Measurements from ENCODE around the gene PCBP2. TPM values are rescaled to one million over a fixed set of nuclear protein-coding genes. Genes with fewer than 3 reads are reported as not detected.
"Not testable (repeated sequence)": the region's sequence is repeated elsewhere in the genome, so short reads cannot be mapped to it uniquely, and the experiment has no call there.

PCBP2 gene
- total RNA-seq (206 TPM), polyA plus RNA-seq (ENCODE audit: insufficient read depth in 1 of 8, insufficient read length in 8 of 8, low replicate concordance in 1 of 8) (100 to 1,000 TPM; 520 to 664 (median 584) TPM)
- long read RNA-seq, donor 1, transcript PCBP2-209 (3 exons, 1,696 nt), result major isoform, 12 of 47 reads
- long read RNA-seq, donor 1, partial matches to known transcripts, result 17 of 47 reads
- long read RNA-seq, donor 1, other reads (novel, unspliced or antisense), result 6 of 47 reads
- long read RNA-seq, donor 2, partial matches to known transcripts, result 23 of 24 reads
- long read RNA-seq, donor 2, other reads (novel, unspliced or antisense), result 0 of 24 reads
- long read RNA-seq, donor 3, transcript PCBP2-203 (13 exons, 3,026 nt), result minor isoform, 5 of 80 reads
- long read RNA-seq, donor 3, transcript PCBP2-207 (15 exons, 1,457 nt), result major isoform, 9 of 80 reads
- long read RNA-seq, donor 3, transcript PCBP2-201 (14 exons, 1,730 nt), result minor isoform, 6 of 80 reads
- long read RNA-seq, donor 3, transcript PCBP2-202 (15 exons, 1,814 nt), result minor isoform, 7 of 80 reads
- long read RNA-seq, donor 3, partial matches to known transcripts, result 11 of 80 reads
- long read RNA-seq, donor 3, other reads (novel, unspliced or antisense), result 28 of 80 reads
- long read RNA-seq, donor 4, transcript PCBP2-209 (3 exons, 1,696 nt), result major isoform, 7 of 63 reads
- long read RNA-seq, donor 4, partial matches to known transcripts, result 40 of 63 reads
- long read RNA-seq, donor 4, other reads (novel, unspliced or antisense), result 0 of 63 reads
- long read RNA-seq, donor 5, transcript PCBP2-202 (15 exons, 1,814 nt), result minor isoform, 7 of 137 reads
- long read RNA-seq, donor 5, transcript PCBP2-203 (13 exons, 3,026 nt), result minor isoform, 7 of 137 reads
- long read RNA-seq, donor 5, transcript PCBP2-209 (3 exons, 1,696 nt), result minor isoform, 10 of 137 reads
- long read RNA-seq, donor 5, transcript PCBP2-207 (15 exons, 1,457 nt), result major isoform, 15 of 137 reads
- long read RNA-seq, donor 5, partial matches to known transcripts, result 31 of 137 reads
- long read RNA-seq, donor 5, other reads (novel, unspliced or antisense), result 51 of 137 reads
- long read RNA-seq, donor 6, transcript PCBP2-203 (13 exons, 3,026 nt), result minor isoform, 8 of 96 reads
- long read RNA-seq, donor 6, transcript PCBP2-207 (15 exons, 1,457 nt), result minor isoform, 11 of 96 reads
- long read RNA-seq, donor 6, transcript PCBP2-209 (3 exons, 1,696 nt), result major isoform, 14 of 96 reads
- long read RNA-seq, donor 6, partial matches to known transcripts, result 32 of 96 reads
- long read RNA-seq, donor 6, other reads (novel, unspliced or antisense), result 22 of 96 reads
- long read RNA-seq, donor 7, transcript PCBP2-207 (15 exons, 1,457 nt), result major isoform, 7 of 307 reads
- long read RNA-seq, donor 7, transcript PCBP2-201 (14 exons, 1,730 nt), result minor isoform, 6 of 307 reads
- long read RNA-seq, donor 7, transcript PCBP2-203 (13 exons, 3,026 nt), result major isoform, 7 of 307 reads
- long read RNA-seq, donor 7, partial matches to known transcripts, result 255 of 307 reads
- long read RNA-seq, donor 7, other reads (novel, unspliced or antisense), result 23 of 307 reads
- long read RNA-seq, donor 8, transcript PCBP2-207 (15 exons, 1,457 nt), result major isoform, 8 of 33 reads
- long read RNA-seq, donor 8, transcript PCBP2-201 (14 exons, 1,730 nt), result minor isoform, 5 of 33 reads
- long read RNA-seq, donor 8, transcript PCBP2-203 (13 exons, 3,026 nt), result minor isoform, 7 of 33 reads
- long read RNA-seq, donor 8, partial matches to known transcripts, result 0 of 33 reads
- long read RNA-seq, donor 8, other reads (novel, unspliced or antisense), result 0 of 33 reads
- long read RNA-seq, donor 9, transcript PCBP2-207 (15 exons, 1,457 nt), result major isoform, 5 of 37 reads
- long read RNA-seq, donor 9, partial matches to known transcripts, result 12 of 37 reads
- long read RNA-seq, donor 9, other reads (novel, unspliced or antisense), result 5 of 37 reads
- long read RNA-seq, donor 10, transcript PCBP2-207 (15 exons, 1,457 nt), result major isoform, 8 of 77 reads
- long read RNA-seq, donor 10, transcript PCBP2-209 (3 exons, 1,696 nt), result minor isoform, 7 of 77 reads
- long read RNA-seq, donor 10, partial matches to known transcripts, result 22 of 77 reads
- long read RNA-seq, donor 10, other reads (novel, unspliced or antisense), result 24 of 77 reads
- long read RNA-seq, donor 11, transcript PCBP2-207 (15 exons, 1,457 nt), result minor isoform, 6 of 52 reads
- long read RNA-seq, donor 11, transcript PCBP2-209 (3 exons, 1,696 nt), result major isoform, 7 of 52 reads
- long read RNA-seq, donor 11, transcript PCBP2-202 (15 exons, 1,814 nt), result minor isoform, 6 of 52 reads
- long read RNA-seq, donor 11, partial matches to known transcripts, result 13 of 52 reads
- long read RNA-seq, donor 11, other reads (novel, unspliced or antisense), result 5 of 52 reads

DNA sequence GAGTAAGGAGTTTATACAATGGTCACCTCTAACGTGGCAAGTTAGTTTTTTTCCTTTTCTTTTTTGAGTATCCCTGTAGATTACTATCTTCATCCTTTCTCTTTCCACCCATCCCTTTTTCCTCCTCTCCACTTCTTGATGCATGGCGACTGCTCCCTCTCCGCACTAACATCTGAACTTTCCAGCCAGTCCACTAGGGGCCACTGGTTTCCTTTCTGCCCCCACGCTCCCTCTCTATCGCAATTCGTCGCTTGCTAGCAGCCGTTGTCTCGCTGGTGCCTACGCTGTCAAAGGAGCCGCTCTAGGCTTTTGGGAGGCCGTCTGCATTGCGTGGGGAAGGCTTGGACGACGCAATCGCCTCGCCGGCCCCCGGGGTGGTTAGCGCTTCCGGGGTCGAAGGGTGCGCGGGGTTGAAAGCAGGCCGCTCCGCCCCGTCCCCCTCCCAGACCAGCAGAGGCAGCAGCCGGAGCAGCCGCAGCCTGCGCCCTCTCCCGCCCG is at the start of gene PCBP2:
PCBP2 (plus strand) TSS at position 442 of the 498 bp plus-strand sequence. CDS start 2,699 bp downstream, outside the sequence.
- WGBS (ENCODE audit: insufficient coverage), result 0% methylated on average over 11 of the region's 32 CpGs
- peak within 1 kb of the TSS; percentile 78 for H3K4me3 ChIP-seq (ENCODE audit: low read length)
- peaks cover 9% of the 10 kb centered on the region for H3K4me1 ChIP-seq (ENCODE audit: control insufficient read depth, insufficient read depth, low read length)
- H3K27me3 ChIP-seq (ENCODE audit: control insufficient read depth, insufficient read depth, low read length), result no peaks in the 10 kb centered on the region
- peak; percentile 100 for DNase-seq
- peaks cover 23% of the 10 kb centered on the region for H3K36me3 ChIP-seq (ENCODE audit: control insufficient read depth, insufficient read depth, low read length)
- peak within 1 kb of the TSS; percentile 98 for H3K27ac ChIP-seq (ENCODE audit: low read length)
- H3K9me3 ChIP-seq (replicated peaks; ENCODE audit: control insufficient read depth, low read depth, low read length), result no peaks in the 10 kb centered on the region

DNA sequence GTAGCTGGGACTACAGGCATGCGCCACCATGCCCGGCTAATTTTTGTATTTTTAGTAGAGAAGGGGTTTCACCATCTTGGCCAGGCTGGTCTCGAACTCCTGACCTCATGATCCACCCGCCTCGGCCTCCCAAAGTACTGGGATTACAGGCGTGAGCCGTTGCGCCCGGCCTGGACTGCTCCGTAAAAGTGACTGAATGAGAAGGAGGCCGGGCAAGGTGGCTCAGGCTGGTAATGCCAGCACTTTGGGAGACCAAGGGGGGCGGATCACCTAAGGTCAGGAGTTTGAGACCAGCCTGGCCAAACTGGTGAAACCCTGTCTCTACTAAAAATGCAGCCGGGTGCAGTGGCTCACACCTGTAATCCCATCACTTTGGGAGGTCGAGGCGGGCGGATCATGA is 49.6 kb upstream of the PCBP2 start:
- H3K4me1 ChIP-seq (ENCODE audit: control insufficient read depth, insufficient read depth, low read length); DNase-seq; H3K9me3 ChIP-seq (replicated peaks; ENCODE audit: control insufficient read depth, low read depth, low read length); H3K27ac ChIP-seq (ENCODE audit: low read length); H3K27me3 ChIP-seq (ENCODE audit: control insufficient read depth, insufficient read depth, low read length); H3K4me3 ChIP-seq (ENCODE audit: low read length): not testable (repeated sequence)
- WGBS (ENCODE audit: insufficient coverage), result 90% methylated on average over 14 of the region's 16 CpGs
- H3K36me3 ChIP-seq (ENCODE audit: control insufficient read depth, insufficient read depth, low read length), result peaks cover 19% of the 10 kb centered on the region

DNA sequence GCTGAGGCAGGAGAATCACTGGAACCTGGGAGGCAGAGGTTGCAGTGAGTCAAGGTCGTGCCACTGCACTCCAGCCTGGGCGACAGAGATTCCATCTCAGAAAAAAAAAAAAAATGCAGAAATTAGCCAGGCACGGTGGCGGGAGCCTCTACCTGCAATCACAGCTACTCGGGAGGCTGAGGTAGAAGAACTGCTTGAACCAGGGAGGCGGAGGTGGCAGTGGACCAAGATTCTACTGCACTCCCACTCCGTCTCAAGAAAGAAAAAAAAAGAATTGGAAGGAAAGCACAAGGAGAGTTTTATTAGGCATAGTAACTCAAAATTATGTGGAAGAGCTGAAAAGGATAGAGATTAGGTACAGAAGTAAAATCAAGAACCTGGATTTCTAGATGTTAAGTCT is 49.0 kb upstream of the PCBP2 start:
- no peaks in the 10 kb centered on the region for H3K4me1 ChIP-seq (ENCODE audit: control insufficient read depth, insufficient read depth, low read length)
- 67% methylated on average over 2 of the region's 7 CpGs for WGBS (ENCODE audit: insufficient coverage)
- no peak overlapping the region for H3K4me3 ChIP-seq (ENCODE audit: low read length)
- no peak for DNase-seq
- no peaks in the 10 kb centered on the region for H3K9me3 ChIP-seq (replicated peaks; ENCODE audit: control insufficient read depth, low read depth, low read length)
- no peaks in the 10 kb centered on the region for H3K27me3 ChIP-seq (ENCODE audit: control insufficient read depth, insufficient read depth, low read length)
- no peak overlapping the region for H3K27ac ChIP-seq (ENCODE audit: low read length)
- H3K36me3 ChIP-seq (ENCODE audit: control insufficient read depth, insufficient read depth, low read length), result peaks cover 21% of the 10 kb centered on the region

DNA sequence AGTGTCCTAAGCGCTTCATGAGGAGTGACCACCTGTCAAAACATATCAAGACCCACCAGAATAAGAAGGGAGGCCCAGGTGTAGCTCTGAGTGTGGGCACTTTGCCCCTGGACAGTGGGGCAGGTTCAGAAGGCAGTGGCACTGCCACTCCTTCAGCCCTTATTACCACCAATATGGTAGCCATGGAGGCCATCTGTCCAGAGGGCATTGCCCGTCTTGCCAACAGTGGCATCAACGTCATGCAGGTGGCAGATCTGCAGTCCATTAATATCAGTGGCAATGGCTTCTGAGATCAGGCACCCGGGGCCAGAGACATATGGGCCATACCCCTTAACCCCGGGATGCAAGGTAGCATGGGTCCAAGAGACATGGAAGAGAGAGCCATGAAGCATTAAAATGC is 41.0 kb upstream of the PCBP2 start:
- 92% methylated on average over 4 of the region's 5 CpGs for WGBS (ENCODE audit: insufficient coverage)
- Histone ChIP-seq H3K27me3 (ENCODE audit: control insufficient read depth, insufficient read depth, low read length) (no peaks in the 10 kb centered on the region), H3K4me3 (ENCODE audit: low read length) (no peak overlapping the region), H3K4me1 (ENCODE audit: control insufficient read depth, insufficient read depth, low read length) (peaks cover 3% of the 10 kb centered on the region), H3K36me3 (ENCODE audit: control insufficient read depth, insufficient read depth, low read length) (peaks cover 56% of the 10 kb centered on the region), H3K27ac (ENCODE audit: low read length) (no peak overlapping the region), H3K9me3 (replicated peaks; ENCODE audit: control insufficient read depth, low read depth, low read length) (no peaks in the 10 kb centered on the region)
- no peak for DNase-seq

DNA sequence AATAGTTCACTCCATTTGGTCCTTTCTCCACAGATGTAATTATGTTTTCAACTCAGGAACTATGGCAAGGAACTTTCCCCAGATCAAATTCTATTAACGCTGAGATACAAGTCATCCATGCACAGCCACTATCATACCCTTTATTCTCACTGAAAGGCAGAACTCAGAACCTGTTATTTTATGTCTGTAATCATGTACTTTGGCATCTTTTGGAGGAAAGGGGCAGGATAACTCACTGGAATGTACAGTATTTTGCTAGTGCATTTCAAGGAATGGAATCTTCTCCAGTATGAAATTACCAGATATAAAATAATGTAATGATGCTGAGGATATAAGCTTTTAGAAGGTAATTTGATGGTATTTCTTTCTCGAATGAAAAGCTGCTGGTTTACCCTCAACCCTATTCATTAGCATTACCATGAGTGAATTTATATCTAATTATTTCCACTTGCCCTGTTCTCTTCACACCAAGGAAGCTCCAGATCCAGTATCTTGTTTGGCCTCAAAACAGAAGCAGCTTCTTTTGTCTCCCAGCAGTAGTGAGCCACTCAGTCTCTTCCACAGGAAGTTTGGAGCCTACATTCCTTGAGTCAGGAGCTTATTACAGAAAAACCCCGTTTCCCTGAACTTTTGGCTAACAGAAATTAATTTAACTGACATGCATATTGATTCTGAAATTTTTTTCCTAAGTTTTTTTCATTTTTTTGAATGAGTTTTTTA is 38.3 kb upstream of the PCBP2 start:
- Histone ChIP-seq H3K9me3 (replicated peaks; ENCODE audit: control insufficient read depth, low read depth, low read length) (no peaks in the 10 kb centered on the region), H3K27ac (ENCODE audit: low read length) (no peak overlapping the region), H3K27me3 (ENCODE audit: control insufficient read depth, insufficient read depth, low read length) (no peaks in the 10 kb centered on the region), H3K4me1 (ENCODE audit: control insufficient read depth, insufficient read depth, low read length) (peaks cover 3% of the 10 kb centered on the region), H3K36me3 (ENCODE audit: control insufficient read depth, insufficient read depth, low read length) (peaks cover 40% of the 10 kb centered on the region), H3K4me3 (ENCODE audit: low read length) (no peak overlapping the region)
- DNase-seq, result no peak
- WGBS (ENCODE audit: insufficient coverage), result no CpG with 5 or more reads among the region's 3 CpGs

DNA sequence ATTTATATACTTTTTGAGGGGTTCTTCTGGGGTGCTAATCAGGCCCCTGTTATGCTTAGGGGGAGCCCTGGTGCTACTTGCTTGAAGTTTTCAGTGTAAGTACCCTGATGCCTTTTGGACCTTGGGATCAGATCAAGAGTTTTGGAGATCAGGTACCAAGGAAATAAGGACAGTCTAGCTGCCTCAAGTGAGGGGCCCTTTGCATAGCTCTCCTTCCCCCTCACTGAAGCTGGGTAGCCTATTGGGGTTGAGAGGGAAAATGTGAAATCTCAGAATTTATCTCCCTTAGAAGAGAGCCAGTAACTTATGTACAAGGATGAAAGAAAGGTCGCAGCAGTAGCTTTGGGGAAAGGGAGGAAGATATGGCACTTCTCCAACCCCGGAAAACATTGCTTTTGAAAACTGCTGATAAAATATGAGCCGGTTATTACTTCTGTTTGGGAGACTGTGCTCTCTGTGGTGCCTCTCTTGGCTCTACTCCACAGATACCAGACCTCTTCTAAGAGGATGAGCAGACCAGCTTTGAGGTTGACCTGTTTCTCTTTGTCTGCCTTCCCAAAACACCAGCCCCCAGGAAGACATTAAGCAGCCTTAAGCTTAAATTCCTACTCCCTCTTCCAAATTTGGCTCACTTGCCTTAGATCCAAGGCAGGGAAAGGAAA is 37.0 kb upstream of the PCBP2 start:
- WGBS (ENCODE audit: insufficient coverage), result 61% methylated on average over 3 of the region's 3 CpGs
- Histone ChIP-seq H3K9me3 (replicated peaks; ENCODE audit: control insufficient read depth, low read depth, low read length) (no peaks in the 10 kb centered on the region), H3K4me3 (ENCODE audit: low read length) (no peak overlapping the region), H3K27me3 (ENCODE audit: control insufficient read depth, insufficient read depth, low read length) (no peaks in the 10 kb centered on the region), H3K4me1 (ENCODE audit: control insufficient read depth, insufficient read depth, low read length) (peaks cover 3% of the 10 kb centered on the region), H3K36me3 (ENCODE audit: control insufficient read depth, insufficient read depth, low read length) (peaks cover 32% of the 10 kb centered on the region), H3K27ac (ENCODE audit: low read length) (no peak overlapping the region)
- peak; percentile 24 for DNase-seq

DNA sequence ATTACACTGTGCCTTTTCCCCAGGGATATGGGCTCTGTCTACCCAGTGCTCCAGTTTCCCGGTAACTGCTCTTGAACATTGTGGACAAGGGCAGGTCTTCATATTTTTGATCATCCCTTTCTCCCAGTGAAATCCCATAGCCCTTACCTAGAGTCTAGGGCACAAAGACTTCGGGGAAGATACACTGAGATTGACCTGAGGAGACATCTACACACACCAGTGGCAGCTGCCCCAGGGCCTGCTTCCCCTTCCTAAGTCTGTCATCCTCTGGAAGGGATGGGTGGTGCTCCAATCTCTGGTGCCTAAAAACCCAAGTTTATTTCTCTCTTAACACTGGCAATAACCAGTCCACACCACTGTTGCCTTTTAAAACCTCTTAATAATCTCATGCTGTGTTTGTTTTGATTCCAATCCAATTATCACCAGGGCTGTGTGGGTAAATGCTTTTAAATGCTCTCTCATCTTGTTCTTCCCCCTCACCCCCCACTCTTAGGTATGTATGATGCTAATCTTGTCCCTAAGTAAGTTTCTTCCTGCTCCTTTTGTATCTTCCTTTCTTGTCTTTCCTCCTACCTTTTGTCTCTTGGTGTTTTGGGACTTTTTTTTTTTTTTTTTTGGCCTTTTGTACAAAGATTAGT is 36.0 kb upstream of the PCBP2 start:
- not testable (repeated sequence) for H3K27me3 ChIP-seq (ENCODE audit: control insufficient read depth, insufficient read depth, low read length); H3K4me1 ChIP-seq (ENCODE audit: control insufficient read depth, insufficient read depth, low read length); DNase-seq; H3K9me3 ChIP-seq (replicated peaks; ENCODE audit: control insufficient read depth, low read depth, low read length); H3K4me3 ChIP-seq (ENCODE audit: low read length); H3K27ac ChIP-seq (ENCODE audit: low read length)
- no CpG with 5 or more reads among the region's 2 CpGs for WGBS (ENCODE audit: insufficient coverage)
- H3K36me3 ChIP-seq (ENCODE audit: control insufficient read depth, insufficient read depth, low read length), result peaks cover 29% of the 10 kb centered on the region

All from muscle of leg (tissue), 16 donors.